HUES64 (cell line): Measurements from ENCODE around the gene ARHGEF18.
A peak's percentile ranks its signal among the peaks of the same experiment; 100 is the strongest.
"Not testable (repeated sequence)": the region's sequence is repeated elsewhere in the genome, so short reads cannot be mapped to it uniquely, and the experiment has no call there.

Experiments used
- H3K27ac ChIP-seq: 2 replicates; pipeline ENCODE4 v1.7.0; 2013; ENCODE audit warnings: low read depth, low read length, inconsistent platforms
- H3K27me3 ChIP-seq: 2 replicates; pipeline ENCODE4 v1.6.1; 2013; ENCODE audit warnings: mild to moderate bottlenecking, low read length; ENCODE audit not compliant: insufficient read depth
- H3K36me3 ChIP-seq: 2 replicates; pipeline ENCODE4 v1.6.1; 2013; ENCODE audit warnings: mild to moderate bottlenecking, low read length; ENCODE audit not compliant: insufficient read depth
- H3K4me1 ChIP-seq: 2 replicates; pipeline ENCODE4 v1.6.1; 2013; ENCODE audit warnings: mild to moderate bottlenecking, low read length, moderate library complexity; ENCODE audit not compliant: insufficient read depth
- H3K4me3 ChIP-seq: 2 replicates; pipeline ENCODE4 v1.5.1; 2013; ENCODE audit warnings: mild to moderate bottlenecking, low read length, moderate library complexity
- H3K9ac ChIP-seq: 2 replicates; pipeline ENCODE4 v1.6.1; 2013; ENCODE audit warnings: mild to moderate bottlenecking, low read depth, low read length
- H3K9me3 ChIP-seq: 2 replicates; pipeline ENCODE4 v1.6.1; 2013; ENCODE audit warnings: low read depth, low read length; ENCODE audit not compliant: insufficient read depth
- WGBS: fragments of 150-250, 120-280 bp; methylation state at CpG from one replicate; pipeline ENCODE4 v1.1.7; 2013; ENCODE audit warnings: missing lambda C conversion rate; 5-methylcytosine and 5-hydroxymethylcytosine counted together

ARHGEF18 gene

DNA sequence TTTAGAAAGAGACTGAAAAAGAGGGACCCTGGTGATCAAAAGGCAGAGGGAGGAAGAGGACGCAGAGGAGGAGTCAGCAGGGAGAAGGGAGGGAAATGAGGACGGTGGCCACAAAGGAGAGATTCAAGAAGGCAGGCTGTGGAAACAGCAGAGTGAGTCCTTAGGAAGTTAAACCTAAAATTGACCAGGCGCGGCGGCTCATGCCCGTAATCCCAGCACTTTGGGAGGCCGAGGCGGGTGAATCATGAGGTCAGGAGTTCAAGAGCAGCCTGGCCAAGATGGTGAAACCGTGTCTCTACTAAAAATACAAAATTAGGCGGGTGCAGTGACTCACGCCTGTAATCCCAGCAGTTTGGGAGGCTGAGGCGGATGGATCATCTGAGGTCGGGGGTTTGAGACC lies 20.1 kb downstream of the ARHGEF18 start:
- not testable (repeated sequence) for H3K4me1 ChIP-seq, H3K27ac ChIP-seq, H3K9ac ChIP-seq, H3K36me3 ChIP-seq, H3K4me3 ChIP-seq, H3K27me3 ChIP-seq, H3K9me3 ChIP-seq
- WGBS, result 77% methylated on average over 13 of the region's 13 CpGs

DNA sequence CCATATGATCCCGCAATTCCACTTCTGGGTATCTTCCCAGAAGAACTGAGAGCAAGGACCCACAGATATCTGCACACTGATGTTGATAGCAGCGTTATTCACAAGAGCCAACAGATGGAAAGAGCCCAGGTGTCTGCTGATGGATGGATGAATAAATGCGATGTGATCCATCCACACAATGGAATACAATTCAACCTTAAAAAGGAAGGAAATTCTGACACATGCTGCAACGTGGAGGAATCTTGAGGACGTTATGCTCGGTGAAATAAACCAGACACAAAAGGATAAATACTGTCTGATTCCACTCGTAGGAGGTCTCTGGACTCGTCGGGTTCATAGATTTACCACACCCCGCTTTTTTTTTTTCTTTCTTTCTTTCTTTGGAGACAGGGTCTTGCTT lies 21.8 kb downstream of the ARHGEF18 start:
- Histone ChIP-seq H3K27me3 (no peaks in the 10 kb centered on the region), H3K9me3 (no peaks in the 10 kb centered on the region), H3K27ac (no peak overlapping the region), H3K36me3 (no peaks in the 10 kb centered on the region), H3K9ac (no peak overlapping the region), H3K4me3 (no peak overlapping the region), H3K4me1 (0 out of 2 replicates have a peak, but pooled peaks cover 2% of the 10 kb centered on the region)
- 91% methylated on average over 10 of the region's 10 CpGs for WGBS

DNA sequence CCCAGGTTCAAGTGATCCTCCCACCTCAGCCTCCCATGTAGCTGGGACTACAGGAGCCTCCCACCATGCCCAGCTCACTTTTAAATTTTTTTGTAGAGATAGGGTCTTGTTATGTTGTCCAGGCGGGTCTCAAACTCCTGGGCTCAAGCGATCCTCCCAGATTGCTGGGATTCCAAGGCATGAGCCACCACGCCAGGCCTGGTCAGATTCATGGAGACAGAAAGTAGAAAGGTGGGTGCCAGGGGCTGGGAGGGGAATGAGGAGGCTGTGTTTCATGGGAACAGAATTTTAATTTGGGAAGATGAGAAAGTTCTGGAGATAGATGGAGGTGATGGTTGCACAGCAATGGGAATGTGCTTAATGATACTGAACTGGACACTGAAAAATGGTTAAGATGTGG lies 22.3 kb downstream of the ARHGEF18 start:
- Histone ChIP-seq H3K27me3 (no peaks in the 10 kb centered on the region), H3K4me1 (peaks cover 6% of the 10 kb centered on the region; the same call in 1 of the 2 replicates), H3K9ac (no peak overlapping the region), H3K27ac (no peak overlapping the region), H3K4me3 (no peak overlapping the region), H3K36me3 (no peaks in the 10 kb centered on the region), H3K9me3 (no peaks in the 10 kb centered on the region)
- 91% methylated on average over 3 of the region's 3 CpGs for WGBS

DNA sequence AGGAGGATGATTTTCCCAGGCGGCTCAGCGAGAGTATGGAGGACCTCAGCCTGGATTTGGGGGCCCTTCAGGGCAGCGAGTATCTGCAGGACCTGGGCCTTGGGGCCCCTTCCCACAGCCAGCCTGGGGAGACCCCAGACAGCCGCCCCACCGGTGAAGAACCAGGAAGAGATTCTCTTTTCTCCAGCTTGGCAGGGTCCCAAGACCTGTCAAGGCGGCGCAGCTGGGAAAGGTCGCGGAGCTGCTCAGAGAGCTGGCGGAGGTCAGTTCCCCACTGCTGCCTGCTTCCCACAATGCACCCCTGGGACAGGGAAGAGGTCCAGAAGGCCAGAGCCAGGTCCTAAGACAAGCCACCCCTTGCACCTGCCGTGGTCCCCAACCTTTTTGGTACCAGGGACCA lies 24.1 kb downstream of the ARHGEF18 start:
- 94% methylated on average over 11 of the region's 11 CpGs for WGBS
- Histone ChIP-seq H3K4me1 (peaks cover 12% of the 10 kb centered on the region; the same call in 1 of the 2 replicates), H3K27ac (no peak overlapping the region), H3K9me3 (no peaks in the 10 kb centered on the region), H3K4me3 (no peak overlapping the region), H3K9ac (no peak overlapping the region), H3K27me3 (no peaks in the 10 kb centered on the region), H3K36me3 (no peaks in the 10 kb centered on the region)

DNA sequence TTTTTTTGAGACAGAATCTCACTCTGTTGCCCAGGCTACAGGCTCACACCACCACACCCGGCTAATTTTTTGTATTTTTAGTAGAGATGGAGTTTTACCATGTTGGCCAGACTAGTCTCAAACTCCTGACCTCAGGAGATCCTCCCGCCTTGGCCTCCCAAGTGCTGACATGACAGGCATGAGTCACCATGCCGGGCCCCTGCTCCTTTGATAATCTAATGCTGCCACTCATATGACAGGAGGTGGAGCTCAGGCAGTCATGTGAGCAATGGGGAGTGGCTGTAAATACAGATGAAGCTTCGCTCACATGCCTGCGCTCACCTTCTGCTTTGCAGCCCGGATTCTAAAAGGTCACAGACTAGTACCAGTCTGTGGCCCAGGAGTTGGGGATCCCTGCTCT lies 25.1 kb downstream of the ARHGEF18 start:
- no peak overlapping the region for H3K4me3 ChIP-seq
- 86% methylated on average over 5 of the region's 6 CpGs for WGBS
- no peaks in the 10 kb centered on the region for H3K36me3 ChIP-seq
- H3K4me1 ChIP-seq, result peaks cover 12% of the 10 kb centered on the region; the same call in 1 of the 2 replicates
- H3K9ac ChIP-seq, result no peak overlapping the region
- no peaks in the 10 kb centered on the region for H3K9me3 ChIP-seq
- no peak overlapping the region for H3K27ac ChIP-seq
- no peaks in the 10 kb centered on the region for H3K27me3 ChIP-seq

DNA sequence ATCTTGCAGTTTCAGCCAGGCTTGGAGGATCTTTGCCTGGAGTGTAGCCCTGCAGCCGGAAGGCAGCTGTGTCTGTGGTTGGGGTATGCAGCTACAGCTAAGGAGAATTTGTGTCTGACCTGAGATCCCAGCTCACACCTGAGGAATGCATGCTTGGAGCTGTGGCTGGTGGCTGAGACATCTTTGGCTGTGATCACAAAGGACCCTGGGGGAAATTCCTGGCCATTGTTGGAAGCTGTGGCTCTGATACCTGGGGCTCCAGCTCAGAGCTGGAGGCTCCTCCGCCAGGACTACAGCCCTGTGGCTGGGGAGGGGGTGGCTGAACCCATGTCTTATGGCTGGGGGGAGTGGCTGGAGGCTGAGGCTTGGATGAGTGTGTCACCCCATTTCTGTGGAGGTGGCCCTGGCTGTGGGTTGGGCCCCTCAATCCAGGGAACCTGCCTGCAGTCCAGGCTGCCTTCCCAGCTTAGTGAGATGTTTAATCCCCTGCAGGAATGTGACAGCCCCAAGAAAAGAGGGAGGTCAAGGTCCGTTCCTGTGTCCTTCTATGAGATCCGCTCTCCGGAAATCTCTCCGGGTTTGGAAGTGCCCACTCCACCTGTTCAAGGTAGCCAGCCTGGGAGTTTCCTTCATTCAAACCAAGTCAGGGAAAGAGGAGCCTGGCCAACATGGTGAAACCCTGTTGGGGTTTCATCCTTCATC lies 27.6 kb downstream of the ARHGEF18 start:
- Histone ChIP-seq H3K9ac (peak overlapping the region; percentile 8; the same call in 1 of the 2 replicates), H3K4me1 (peaks cover 12% of the 10 kb centered on the region; the same call in 1 of the 2 replicates), H3K4me3 (no peak overlapping the region), H3K27ac (peak overlapping the region; percentile 60; the same call in 1 of the 2 replicates), H3K36me3 (no peaks in the 10 kb centered on the region), H3K27me3 (no peaks in the 10 kb centered on the region), H3K9me3 (no peaks in the 10 kb centered on the region)
- WGBS, result 67% methylated on average over 6 of the region's 6 CpGs

DNA sequence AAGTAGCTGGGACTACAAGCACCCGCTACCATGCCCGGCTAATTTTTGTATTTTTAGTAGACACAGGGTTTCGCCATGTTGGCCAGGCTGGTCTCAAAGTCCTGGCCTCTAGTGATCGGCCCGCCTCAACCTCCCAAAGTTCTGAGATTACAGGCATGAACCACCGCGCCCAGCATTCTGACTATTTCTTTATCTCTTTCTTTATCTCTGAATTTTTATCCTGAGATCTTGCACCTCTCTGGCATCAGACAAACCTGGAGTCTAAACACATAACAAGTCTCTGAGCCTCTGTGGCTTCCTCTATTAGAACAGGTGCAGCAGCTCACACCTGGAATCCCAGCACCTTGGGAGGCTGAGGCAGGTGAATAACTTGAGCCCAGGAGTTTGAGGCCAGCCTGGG lies 28.5 kb downstream of the ARHGEF18 start:
- Histone ChIP-seq H3K4me3 (no peak overlapping the region), H3K27me3 (no peaks in the 10 kb centered on the region), H3K9me3 (no peaks in the 10 kb centered on the region), H3K36me3 (no peaks in the 10 kb centered on the region), H3K27ac (no peak overlapping the region), H3K9ac (no peak overlapping the region), H3K4me1 (peaks cover 12% of the 10 kb centered on the region; the same call in 1 of the 2 replicates)
- WGBS, result 97% methylated on average over 7 of the region's 7 CpGs

DNA sequence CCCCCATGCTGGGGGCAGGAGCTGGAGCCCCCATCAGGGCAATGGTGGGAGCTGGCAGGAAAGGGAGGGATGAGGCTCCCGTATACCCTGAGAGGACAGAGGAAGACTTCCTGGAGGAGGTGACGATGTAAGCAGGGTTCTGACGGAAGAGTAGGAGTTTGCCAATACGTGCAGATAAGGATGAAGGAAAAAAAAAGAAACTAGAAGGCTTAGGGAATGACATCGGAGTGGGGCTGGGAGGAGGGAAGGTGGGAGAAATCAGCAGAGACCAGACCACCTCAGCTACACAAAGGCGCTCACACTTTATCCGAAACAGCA lies 32.3 kb downstream of the ARHGEF18 start:
- H3K9ac ChIP-seq, result no peak overlapping the region
- no peaks in the 10 kb centered on the region for H3K9me3 ChIP-seq
- peaks cover 5% of the 10 kb centered on the region for H3K4me1 ChIP-seq
- WGBS, result 75% methylated on average over 7 of the region's 7 CpGs
- no peak overlapping the region for H3K4me3 ChIP-seq
- H3K36me3 ChIP-seq, result no peaks in the 10 kb centered on the region
- no peaks in the 10 kb centered on the region for H3K27me3 ChIP-seq
- no peak overlapping the region for H3K27ac ChIP-seq

DNA sequence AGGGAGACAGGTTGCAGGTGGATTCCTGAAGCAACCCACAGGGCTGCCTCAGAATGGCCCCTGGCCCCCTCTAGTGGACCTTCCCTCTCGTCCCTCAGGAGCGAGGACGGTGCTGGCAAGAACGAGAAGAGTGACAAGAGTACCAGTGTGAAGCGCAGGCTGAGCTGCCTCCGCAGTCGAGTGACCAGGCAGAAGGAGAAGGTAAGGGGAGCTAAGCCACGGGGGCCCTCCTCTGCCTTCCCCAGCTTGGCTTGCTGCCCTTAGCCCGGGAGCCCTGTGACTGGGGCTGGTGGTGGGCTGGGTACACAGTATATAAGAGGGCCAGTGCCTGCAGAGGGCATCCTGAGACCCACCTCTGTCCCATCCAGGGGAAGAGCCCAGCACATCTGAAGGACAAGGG lies 34.0 kb downstream of the ARHGEF18 start:
- no peaks in the 10 kb centered on the region for H3K36me3 ChIP-seq
- H3K9me3 ChIP-seq, result no peaks in the 10 kb centered on the region
- no peak overlapping the region for H3K4me3 ChIP-seq
- H3K27ac ChIP-seq, result no peak overlapping the region
- no peaks in the 10 kb centered on the region for H3K27me3 ChIP-seq
- H3K9ac ChIP-seq, result no peak overlapping the region; the same call in 1 of the 2 replicates
- WGBS, result 61% methylated on average over 9 of the region's 9 CpGs
- H3K4me1 ChIP-seq, result no peaks in the 10 kb centered on the region; the same call in 1 of the 2 replicates

DNA sequence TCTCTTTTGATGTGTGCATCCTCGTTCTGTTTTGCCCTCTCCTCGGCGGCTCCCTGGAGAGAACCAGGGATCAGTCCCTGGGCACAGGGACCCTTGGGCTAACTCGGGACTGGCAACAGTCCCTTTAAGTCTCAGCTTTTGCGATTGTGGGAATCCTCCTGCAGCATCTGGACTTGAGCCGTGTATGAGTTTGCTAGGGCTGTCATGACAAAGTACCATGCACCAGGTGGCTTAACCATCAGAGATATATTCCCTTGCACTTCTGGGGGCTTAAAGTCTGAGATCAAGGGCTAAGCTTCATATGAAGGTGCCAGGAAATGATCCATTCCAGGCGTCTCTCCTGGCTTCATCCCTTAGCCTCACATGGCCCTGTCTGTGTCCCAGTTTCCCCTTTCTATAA lies 34.5 kb downstream of the ARHGEF18 start:
- Histone ChIP-seq H3K9ac (no peak overlapping the region), H3K27me3 (no peaks in the 10 kb centered on the region), H3K36me3 (no peaks in the 10 kb centered on the region), H3K4me1 (no peaks in the 10 kb centered on the region; the same call in 1 of the 2 replicates), H3K9me3 (no peaks in the 10 kb centered on the region), H3K27ac (no peak overlapping the region), H3K4me3 (no peak overlapping the region)
- WGBS, result 88% methylated on average over 7 of the region's 7 CpGs

DNA sequence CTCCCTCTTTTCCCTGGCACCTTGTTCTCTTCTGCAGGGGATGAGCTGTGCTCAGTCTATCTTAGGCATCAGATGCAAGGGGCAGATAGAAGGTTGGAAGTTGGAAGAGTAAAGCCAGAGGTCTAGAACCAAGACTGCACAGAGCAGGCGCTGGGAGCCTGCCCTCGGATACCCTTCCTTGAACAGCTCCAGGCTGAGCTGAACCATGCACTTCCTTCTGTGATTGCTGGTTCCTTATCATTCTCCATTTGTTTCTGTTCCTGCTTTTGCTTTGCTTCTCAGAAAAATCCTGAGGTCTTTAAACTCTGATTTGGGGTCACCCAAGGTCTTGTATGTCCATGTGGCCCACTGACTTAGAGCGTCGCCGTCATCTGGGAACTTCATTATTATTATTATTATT lies 36.3 kb downstream of the ARHGEF18 start:
- Histone ChIP-seq H3K27me3 (no peaks in the 10 kb centered on the region), H3K9me3 (no peaks in the 10 kb centered on the region), H3K27ac (no peak overlapping the region), H3K36me3 (no peaks in the 10 kb centered on the region), H3K4me3 (no peak overlapping the region), H3K4me1 (no peaks in the 10 kb centered on the region; the same call in 1 of the 2 replicates), H3K9ac (no peak overlapping the region)
- 93% methylated on average over 2 of the region's 5 CpGs for WGBS

DNA sequence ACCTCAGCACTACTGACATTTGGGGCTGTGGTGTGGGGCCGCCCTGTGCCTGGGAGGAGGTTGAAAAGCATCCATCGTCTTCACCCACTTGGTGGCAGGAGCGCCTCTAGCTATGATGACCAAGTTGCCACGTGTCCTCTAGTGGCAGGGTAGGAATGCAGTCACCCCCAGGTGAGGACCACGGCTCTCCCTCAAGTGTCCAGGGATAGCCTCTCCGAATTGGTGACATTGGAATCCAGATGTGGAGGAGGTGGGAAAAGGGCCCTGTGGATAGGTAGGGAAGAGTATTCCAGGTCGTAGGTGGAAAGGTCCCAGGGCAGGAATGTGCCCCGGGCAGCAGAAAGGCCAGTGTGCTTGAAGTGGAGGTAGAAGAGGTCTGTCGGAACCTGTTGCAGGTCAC lies 37.6 kb downstream of the ARHGEF18 start:
- no peaks in the 10 kb centered on the region for H3K27me3 ChIP-seq
- WGBS, result 57% methylated on average over 9 of the region's 9 CpGs
- H3K27ac ChIP-seq, result no peak overlapping the region
- no peaks in the 10 kb centered on the region for H3K36me3 ChIP-seq
- H3K4me1 ChIP-seq, result peaks cover 2% of the 10 kb centered on the region
- H3K4me3 ChIP-seq, result no peak overlapping the region
- no peak overlapping the region for H3K9ac ChIP-seq
- no peaks in the 10 kb centered on the region for H3K9me3 ChIP-seq
